GM12874 (cell line): ENCODE measurements around the gene PYGO1.

ENCODE experiments used
- CTCF ChIP-seq: IDR thresholded peaks from 2 replicates; pipeline ENCODE4 v1.5.1; 2011; ENCODE audit warnings: low read depth, mild to moderate bottlenecking, control low read depth, low read length, moderate library complexity; ENCODE audit not compliant: insufficient read depth

PYGO1 gene

DNA sequence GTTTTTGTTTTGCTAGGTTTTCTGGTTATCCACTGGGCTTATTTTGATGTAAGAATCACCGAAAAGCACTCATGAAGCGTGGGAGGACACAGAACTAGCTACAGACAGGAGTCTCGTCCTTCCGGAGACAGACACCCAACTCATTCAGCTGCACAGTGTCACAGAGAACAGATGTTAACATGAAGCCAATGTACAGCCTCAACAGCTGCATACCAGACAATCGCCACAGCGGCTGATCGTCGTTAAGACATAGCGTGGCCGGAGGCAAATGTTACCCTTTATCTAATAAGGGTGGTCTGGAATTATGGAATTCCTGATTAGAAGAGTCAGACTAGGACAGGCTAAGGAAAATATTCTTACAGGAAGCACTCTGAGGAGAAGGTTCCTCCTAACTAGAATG is 1.1 kb upstream of the PYGO1 start:
- TF ChIP-seq CTCF = no peak

- TF ChIP-seq CTCF = no peak
Observed at GRCh38 chr15:55588815-55589115, 620 bp upstream of the PYGO1 start.

DNA sequence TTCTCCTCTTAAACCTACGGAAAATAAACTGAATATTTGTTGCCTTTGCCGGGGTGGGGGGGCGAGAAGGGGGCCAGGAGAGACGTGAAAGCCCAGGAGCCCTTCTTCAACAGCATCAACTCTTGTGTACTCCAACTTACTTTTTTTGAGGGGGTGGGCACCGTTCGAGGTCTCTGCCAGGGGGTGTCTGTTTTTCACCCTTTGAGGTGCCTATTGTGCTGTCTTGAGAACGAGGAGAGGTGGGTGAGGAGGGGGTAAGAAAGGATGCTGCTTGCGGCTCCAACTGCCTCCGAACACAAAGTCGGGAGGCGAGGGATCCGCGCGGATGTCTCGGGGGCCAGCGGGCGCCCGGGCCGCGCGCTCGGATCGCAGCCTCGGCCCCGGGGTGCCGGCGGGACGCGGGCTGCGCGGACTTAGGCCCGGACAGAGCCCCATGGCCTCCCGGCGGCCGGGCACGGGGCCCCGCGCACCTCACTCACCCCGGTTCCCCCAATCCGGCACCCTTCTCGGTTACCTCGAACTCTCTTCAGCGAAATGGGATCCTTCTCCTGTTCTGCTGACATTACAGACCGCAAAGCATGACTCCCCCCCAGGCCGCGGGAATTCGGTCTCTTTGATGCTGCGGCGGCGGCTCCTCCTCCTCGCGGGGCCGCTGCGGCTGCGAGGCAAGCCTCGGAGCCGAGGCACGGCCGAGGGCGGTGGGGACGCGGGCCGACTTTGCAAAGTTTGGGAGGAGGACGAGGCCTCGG is 650 bp downstream of the PYGO1 start:
- no peak for TF ChIP-seq CTCF

DNA sequence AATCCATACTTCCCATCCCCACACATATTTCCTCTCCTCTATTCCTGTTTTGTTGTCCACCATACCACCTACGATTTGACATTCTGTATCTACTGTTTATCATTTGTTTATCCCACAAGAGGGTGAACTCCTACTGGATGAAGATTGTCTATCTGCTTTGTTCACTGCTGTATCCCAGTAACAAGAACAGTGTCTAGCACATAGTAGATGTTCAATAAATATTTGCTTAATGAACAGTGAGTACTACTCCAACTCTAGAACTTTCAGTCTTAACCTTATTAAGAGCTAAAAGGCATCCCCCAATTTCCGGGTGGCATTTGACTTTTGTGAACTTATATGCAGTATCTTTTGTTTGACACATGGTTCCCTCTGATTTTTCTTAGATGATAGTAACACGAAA is 1.3 kb downstream of the PYGO1 start:
- TF ChIP-seq CTCF = no peak

GRCh38 chr15:55576943-55577342 is 11.2 kb downstream of the PYGO1 start:
- TF ChIP-seq CTCF = no peak

DNA sequence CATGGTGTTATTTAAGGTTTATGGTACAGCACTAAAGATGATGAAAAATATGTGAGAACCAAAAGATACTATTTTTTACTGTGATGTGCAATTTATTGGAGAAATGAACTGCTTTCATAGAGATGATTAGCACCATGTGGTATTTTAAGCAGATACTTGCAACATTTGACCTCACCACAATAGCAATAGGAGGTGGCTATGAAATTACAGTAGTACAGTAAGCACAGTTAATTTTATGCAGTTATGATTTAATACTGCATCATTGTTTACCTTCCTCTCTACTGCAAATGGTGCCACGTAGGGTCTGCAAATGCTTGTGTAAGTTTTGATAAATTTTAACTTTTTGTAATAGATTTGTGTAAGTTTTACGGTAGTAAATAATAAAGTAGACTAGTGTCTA is 14.0 kb downstream of the PYGO1 start:
- TF ChIP-seq CTCF = no peak

- no peak for TF ChIP-seq CTCF
Observed at GRCh38 chr15:55573224-55573623, 14.9 kb downstream of the PYGO1 start.
